BE2C (cell line): ENCODE measurements around the gene L1CAM.

Experiments used
- DNase-seq: peaks from one replicate; pipeline ENCODE4 v3.0.0-alpha.2; 2020
- H3K27me3 ChIP-seq: fragments of 250-450 bp; sonication (Bioruptor Pico); 2 replicates; pipeline ENCODE4 v1.5.1; 2020; ENCODE audit warnings: mild to moderate bottlenecking
- H3K36me3 ChIP-seq: fragments of 250-450 bp; sonication (Bioruptor Pico); 2 replicates; pipeline ENCODE4 v1.5.1; 2020; ENCODE audit warnings: mild to moderate bottlenecking
- H3K4me1 ChIP-seq: fragments of 250-450 bp; sonication (Bioruptor Pico); 2 replicates; pipeline ENCODE4 v1.5.1; 2020
- H3K4me3 ChIP-seq: 2 replicates; pipeline ENCODE4 v1.5.1; 2011; ENCODE audit warnings: low read depth, low read length
- H3K9me3 ChIP-seq: fragments of 250-450 bp; sonication (Bioruptor Pico); 2 replicates; pipeline ENCODE4 v1.5.1; 2020
- TF ChIP-seq, protein P1 (sequence below): IDR thresholded peaks from 2 replicates; pipeline ENCODE4 v1.5.1; 2012; ENCODE audit warnings: mild to moderate bottlenecking, low read depth, low read length

Gene L1CAM

DNA sequence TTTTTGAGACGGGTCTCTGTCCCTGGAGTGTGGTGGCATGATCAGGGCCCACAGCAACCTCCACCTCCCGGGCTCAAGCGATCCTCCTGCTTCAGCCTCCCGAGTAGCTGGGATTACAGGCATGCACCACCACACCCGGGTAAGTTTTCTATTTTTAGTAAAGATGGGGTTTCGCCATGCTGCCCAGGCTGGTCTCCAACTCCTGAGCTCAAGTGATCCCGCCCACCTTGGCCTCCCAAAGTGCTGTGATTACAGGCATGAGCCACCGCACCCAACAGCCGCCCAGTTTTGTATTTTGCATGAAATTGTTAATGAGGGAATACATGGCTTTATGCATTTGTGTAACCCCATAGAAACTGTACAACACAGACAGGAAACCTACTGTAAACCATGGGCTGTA, 42.9 kb upstream of the L1CAM start:
- TF ChIP-seq, protein P1, sequence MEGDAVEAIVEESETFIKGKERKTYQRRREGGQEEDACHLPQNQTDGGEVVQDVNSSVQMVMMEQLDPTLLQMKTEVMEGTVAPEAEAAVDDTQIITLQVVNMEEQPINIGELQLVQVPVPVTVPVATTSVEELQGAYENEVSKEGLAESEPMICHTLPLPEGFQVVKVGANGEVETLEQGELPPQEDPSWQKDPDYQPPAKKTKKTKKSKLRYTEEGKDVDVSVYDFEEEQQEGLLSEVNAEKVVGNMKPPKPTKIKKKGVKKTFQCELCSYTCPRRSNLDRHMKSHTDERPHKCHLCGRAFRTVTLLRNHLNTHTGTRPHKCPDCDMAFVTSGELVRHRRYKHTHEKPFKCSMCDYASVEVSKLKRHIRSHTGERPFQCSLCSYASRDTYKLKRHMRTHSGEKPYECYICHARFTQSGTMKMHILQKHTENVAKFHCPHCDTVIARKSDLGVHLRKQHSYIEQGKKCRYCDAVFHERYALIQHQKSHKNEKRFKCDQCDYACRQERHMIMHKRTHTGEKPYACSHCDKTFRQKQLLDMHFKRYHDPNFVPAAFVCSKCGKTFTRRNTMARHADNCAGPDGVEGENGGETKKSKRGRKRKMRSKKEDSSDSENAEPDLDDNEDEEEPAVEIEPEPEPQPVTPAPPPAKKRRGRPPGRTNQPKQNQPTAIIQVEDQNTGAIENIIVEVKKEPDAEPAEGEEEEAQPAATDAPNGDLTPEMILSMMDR, result no peak
- Histone ChIP-seq H3K4me3 (no peak overlapping the region), H3K9me3 (no peaks in the 10 kb centered on the region), H3K27me3 (no peaks in the 10 kb centered on the region), H3K36me3 (peaks cover 32% of the 10 kb centered on the region), H3K4me1 (peaks cover 13% of the 10 kb centered on the region)
- no peak for DNase-seq

DNA sequence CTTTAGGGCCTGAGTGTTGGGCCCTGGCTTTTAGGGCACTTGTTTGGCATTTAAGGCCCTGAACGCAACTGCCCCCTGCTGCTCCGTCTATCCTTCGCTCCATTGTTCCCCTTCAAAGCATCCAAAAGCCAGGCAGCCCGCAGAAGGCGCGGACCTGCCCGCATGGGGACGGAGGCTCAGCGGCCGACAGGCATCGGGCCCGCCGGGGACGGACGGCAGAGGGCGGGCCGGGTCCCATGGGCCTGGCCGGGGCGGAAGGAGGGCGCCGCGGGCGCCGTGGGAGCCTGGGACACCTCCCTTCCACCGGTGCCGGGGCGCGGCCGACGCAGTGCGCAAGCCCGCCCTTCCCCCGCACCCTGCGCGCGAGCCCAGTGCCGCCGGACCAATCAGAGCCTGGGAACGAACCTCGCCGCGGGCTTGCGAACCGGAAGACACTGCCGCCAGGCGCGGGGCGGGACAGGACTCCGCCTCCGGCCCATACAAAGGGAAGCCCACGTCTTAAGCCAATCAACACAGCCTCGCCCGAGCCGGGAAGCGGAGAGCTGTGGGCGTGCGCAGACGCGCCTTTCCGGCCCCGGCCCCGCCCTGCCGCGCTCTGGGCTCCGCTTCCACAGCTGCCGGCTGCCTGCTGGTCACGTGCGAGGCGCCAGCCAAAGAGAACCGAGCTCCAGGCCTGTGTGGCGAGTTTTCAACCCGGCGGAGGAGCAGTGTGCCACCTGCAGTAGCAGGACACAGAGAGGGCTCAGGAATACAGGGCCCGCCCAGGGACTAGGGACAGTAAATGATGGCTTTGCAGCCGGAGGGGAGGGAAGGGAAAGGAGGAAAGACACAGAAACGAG, 42.2 kb upstream of the L1CAM start:
- TF ChIP-seq, protein P1, result peak; percentile 30
- no peaks in the 10 kb centered on the region for H3K27me3 ChIP-seq
- peak overlapping the region; percentile 64 for H3K4me3 ChIP-seq
- DNase-seq, result peak; percentile 94
- H3K9me3 ChIP-seq, result no peaks in the 10 kb centered on the region
- peaks cover 30% of the 10 kb centered on the region for H3K36me3 ChIP-seq
- peaks cover 20% of the 10 kb centered on the region for H3K4me1 ChIP-seq

DNA sequence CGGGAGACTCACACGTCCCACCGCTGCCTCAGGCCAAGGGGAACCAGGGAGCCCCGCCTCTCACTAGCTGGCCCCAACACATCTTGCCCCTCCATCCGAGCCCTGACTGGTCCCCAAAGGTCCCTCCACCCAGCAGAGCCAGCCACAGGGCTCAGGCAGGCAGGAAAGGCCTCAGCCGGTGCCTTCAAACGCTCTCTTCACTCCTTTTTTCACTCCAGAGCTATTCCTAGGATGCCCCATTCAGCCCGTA, 41.6 kb upstream of the L1CAM start:
- Histone ChIP-seq H3K27me3 (no peaks in the 10 kb centered on the region), H3K4me1 (peaks cover 23% of the 10 kb centered on the region), H3K9me3 (no peaks in the 10 kb centered on the region), H3K4me3 (peak overlapping the region; percentile 64), H3K36me3 (peaks cover 27% of the 10 kb centered on the region)
- TF ChIP-seq, protein P1, result no peak
- no peak for DNase-seq

DNA sequence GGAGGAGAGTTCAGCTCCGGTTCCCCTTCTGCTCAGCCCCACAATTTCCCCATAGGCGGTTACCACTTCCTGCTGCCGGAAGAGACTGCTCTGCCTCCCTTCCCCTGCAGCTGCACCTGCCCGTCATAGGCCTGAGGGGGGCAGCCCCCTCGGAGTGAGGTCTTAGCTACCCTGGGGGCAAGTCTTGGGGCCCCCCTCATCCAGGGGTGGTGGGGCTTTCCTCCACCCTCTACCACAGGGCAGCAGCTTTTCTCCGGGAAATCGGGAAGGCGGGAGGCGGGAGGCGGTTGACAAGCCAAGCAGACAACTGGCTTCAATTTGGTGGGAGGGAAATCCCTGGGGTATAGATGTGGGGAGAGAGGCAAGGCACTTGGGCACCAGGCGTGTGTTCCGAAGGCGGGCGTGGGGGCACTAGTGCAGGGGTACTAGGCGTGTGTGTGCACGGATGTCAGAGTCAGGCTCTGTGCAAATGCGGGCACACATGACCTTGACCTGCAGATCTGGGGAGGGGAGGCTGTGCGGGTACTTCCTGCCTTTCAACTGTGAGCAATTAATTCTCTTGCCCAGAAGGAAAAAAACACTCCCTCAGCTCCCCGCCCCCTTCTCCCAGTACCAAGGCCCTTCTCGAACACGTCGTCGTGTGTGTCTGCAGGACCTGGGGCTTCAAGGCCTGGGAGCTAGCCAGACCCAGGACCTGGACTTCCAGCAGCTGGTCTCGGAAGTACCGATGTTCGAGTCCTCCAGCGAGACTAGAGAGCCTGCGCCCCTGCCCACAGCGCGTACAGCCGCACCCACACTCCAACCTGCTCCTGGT, 41.1 kb upstream of the L1CAM start:
- Histone ChIP-seq H3K4me1 (peaks cover 27% of the 10 kb centered on the region), H3K36me3 (peaks cover 21% of the 10 kb centered on the region)
- TF ChIP-seq, protein P1, result no peak

DNA sequence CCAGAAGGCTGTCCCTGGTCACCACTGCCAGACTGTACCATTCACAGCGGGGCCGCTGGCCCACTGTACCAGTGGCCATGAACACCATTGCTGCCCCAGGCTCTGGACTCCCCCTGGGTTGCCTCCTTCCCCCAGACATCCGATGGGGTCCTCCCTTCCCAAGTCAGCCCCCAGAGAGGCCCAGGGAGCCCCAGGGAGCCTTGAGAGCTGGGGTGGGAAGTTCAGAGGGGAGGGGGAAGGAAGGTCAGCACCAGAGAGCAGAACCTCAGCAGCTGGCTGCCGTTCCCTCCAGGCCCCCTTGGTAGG, 40.5 kb upstream of the L1CAM start:
- Histone ChIP-seq H3K27me3 (no peaks in the 10 kb centered on the region), H3K4me1 (peaks cover 32% of the 10 kb centered on the region), H3K9me3 (no peaks in the 10 kb centered on the region), H3K4me3 (0 out of 2 replicates have a peak overlapping the region, but pooled peaks have one; percentile 8), H3K36me3 (peaks cover 16% of the 10 kb centered on the region)
- no peak for DNase-seq
- TF ChIP-seq, protein P1, result no peak

More for the DNA sequence above, 41.1 kb upstream of the L1CAM start:
- Histone ChIP-seq H3K27me3 (no peaks in the 10 kb centered on the region), H3K4me3 (peak overlapping the region; percentile 64), H3K9me3 (no peaks in the 10 kb centered on the region)
- DNase-seq, result peak; percentile 70
